Frontal cortex (tissue), 4 donors: ENCODE data around the gene CAGE1. TPM values are rescaled to one million over a fixed set of nuclear protein-coding genes. Genes with fewer than 3 reads are reported as not detected.
A peak's percentile ranks its signal among the peaks of the same experiment; 100 is the strongest.

Experiments used
- DNase-seq, 2 donors: peaks; one replicate each; pipeline ENCODE4 v3.0.0; 2012; ENCODE audit warnings: low spot score in 2 of 2
- FAIRE-seq: peaks from 2 replicates; lab custom pipeline; 2012; peaks lifted over from hg19 to GRCh38; lab: Jason Lieb, UNC
- total RNA-seq: library from RNA; depleted of rRNA; stranded (reverse); fragments of >200 nt; gene quantifications from one replicate; pipeline ENCODE4 v1.2.3, GENCODE V29; 2014
- donor health status: control.
- donor health status: control.
- donor health status: control.

CAGE1 gene
- not detected for total RNA-seq

- FAIRE-seq = no peak
- peak; percentile 66 to 90 for DNase-seq
Measured at GRCh38 chr6:7389451-7390225, at the start of gene CAGE1, which contains the start of gene RIOK1. Gene CAGE1 (minus strand): TSS chr6:7389742. CDS start chr6:7387173, 2,569 bp downstream. Gene RIOK1 (plus strand): TSS chr6:7389808. CDS start chr6:7390003, 195 bp downstream.

DNA sequence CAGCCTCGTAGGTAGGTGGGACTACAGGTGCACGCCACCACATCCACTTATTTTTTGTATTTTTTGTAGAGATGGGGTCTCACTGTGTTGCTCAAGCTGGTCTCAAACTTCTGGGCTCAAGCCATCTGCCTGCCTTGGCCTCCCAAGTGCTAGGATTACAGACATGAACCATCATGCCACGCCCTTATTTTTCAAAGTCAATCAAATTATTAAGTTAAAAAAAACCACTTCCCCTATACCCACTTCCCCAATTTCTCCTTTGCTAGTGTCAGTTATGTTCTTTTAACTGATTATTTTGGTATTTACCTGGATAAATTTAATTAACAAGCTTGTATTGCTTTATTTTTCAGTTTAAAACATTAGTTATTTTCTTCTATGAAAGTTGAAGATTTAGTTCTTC lies 49.7 kb upstream of the CAGE1 start:
- DNase-seq (no peak), FAIRE-seq (no peak)

GRCh38 chr6:7438011-7438410 lies 48.5 kb upstream of the CAGE1 start:
- FAIRE-seq (no peak), DNase-seq (no peak)

DNA sequence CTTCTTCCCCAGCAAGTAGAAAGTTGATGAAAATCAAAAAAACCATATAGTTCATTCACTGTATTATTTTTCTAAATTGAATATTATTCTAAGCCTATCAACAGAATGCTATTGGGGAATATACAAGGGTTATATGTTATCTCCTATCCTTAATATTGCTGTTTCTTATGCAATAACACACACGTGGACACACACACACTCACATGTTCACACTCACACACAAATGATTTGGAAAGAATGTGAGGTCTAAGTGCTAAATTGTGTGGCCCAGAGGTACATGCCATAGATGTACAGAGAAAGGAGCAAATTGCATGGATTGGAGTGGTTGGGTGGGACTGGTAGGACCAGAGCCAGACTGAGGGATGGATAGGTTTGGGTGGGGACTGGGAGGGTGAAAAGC lies 45.1 kb upstream of the CAGE1 start:
- FAIRE-seq (no peak), DNase-seq (no peak)

GRCh38 chr6:7433121-7433617 lies 43.6 kb upstream of the CAGE1 start:
- DNase-seq = no peak
- FAIRE-seq = no peak

- FAIRE-seq = no peak
- DNase-seq = no peak
Measured at GRCh38 chr6:7432391-7433120, 43.0 kb upstream of the CAGE1 start.

GRCh38 chr6:7431674-7432390 lies 42.3 kb upstream of the CAGE1 start:
- FAIRE-seq (no peak), DNase-seq (no peak)

- FAIRE-seq (no peak), DNase-seq (no peak)
Measured at GRCh38 chr6:7431313-7431673, 41.8 kb upstream of the CAGE1 start.

- DNase-seq = no peak
- FAIRE-seq = no peak
Measured at GRCh38 chr6:7426447-7427169, 37.1 kb upstream of the CAGE1 start.

- FAIRE-seq (no peak), DNase-seq (no peak)
Measured at GRCh38 chr6:7425808-7426190, 36.3 kb upstream of the CAGE1 start.

- FAIRE-seq (no peak), DNase-seq (no peak)
Measured at GRCh38 chr6:7424967-7425807, 35.6 kb upstream of the CAGE1 start.

GRCh38 chr6:7424058-7424457 lies 34.5 kb upstream of the CAGE1 start:
- DNase-seq = no peak
- no peak for FAIRE-seq

DNA sequence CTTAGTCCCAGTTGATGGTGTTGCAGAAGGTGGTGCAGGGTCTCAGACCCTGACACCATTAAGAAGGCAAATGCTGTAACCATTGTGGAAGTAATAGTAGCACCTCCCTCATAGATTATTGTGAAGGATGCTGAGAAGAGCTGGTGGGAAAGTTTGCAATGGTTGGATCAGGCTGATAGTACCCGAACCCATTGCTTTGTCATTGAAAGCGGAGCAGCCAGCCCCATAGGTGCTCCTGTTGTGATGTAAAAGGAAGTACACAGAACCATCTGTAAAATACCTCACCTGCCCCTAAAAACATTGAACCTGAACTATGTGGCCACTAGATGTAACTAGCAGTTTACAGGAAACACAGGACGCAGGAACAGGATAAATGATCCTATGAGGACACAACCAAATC lies 31.5 kb upstream of the CAGE1 start:
- DNase-seq (no peak), FAIRE-seq (no peak)

DNA sequence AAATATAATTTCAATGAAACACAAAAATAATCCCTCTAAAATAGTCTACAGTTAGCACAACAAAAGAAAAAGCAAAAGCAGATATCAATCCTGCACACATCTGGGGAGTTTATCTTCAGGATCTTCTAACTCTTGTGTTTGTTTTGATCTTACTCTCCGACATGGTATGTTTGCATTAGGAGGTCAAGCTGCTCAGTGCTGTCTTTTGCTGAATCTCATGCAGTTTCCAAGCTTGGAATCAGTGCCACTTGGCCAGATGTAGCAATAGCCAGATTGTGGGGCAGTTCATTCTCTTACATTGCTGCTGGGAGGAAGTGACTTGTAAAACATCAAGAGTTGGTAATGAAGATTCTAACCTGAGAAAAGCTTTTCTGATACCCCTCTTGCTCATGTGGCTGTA lies 29.5 kb upstream of the CAGE1 start:
- no peak for DNase-seq

GRCh38 chr6:7418238-7418905 lies 28.8 kb upstream of the CAGE1 start:
- FAIRE-seq (no peak), DNase-seq (no peak)

More for the DNA sequence above, 29.5 kb upstream of the CAGE1 start:
- FAIRE-seq = no peak

- no peak for FAIRE-seq
- no peak for DNase-seq
Measured at GRCh38 chr6:7417684-7418083, 28.1 kb upstream of the CAGE1 start.

DNA sequence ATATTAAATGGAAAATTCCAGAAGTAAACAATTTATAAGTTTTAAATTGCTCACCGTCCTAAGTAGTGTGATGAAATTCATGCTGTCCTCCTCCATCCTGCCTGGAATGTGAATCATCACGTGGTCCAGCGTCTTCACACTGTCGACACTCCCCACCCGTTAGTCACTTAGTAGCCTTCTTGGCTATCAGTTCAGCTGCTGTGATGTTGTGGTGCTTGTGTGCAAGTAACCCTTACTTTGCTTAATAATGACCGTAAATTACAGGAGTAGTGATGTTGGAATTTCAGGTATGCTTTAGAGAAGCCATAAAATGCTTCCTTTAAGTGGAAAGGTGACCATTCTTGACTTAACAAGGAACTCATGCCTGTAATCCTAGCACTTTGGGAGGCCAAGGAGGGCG lies 25.3 kb upstream of the CAGE1 start:
- no peak for FAIRE-seq
- no peak for DNase-seq

- no peak for DNase-seq
- no peak for FAIRE-seq
Measured at GRCh38 chr6:7413151-7413823, 23.7 kb upstream of the CAGE1 start.
